ENCODE data around the gene MOCS2.

DNA sequence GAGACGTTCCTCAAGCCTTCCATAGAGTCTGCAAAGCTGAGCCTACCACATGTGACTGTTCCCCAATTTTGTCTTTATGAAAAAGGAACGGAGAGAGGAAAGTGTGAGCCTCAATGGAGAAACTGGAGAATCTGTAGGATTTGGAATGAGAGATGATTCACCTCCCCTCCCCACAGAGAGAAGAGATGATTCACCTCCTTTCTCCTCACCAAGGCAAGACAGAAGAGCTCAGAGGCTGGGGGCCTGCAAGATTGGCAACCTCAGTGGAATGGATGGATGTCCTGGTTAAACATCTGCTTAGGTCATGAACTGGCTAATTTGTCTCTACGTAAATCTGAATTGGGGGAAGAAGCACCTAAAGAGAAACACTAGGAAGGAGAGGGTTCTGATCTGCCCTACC, 17.0 kb upstream of the MOCS2 start:
- TF ChIP-seq, protein P1, sequence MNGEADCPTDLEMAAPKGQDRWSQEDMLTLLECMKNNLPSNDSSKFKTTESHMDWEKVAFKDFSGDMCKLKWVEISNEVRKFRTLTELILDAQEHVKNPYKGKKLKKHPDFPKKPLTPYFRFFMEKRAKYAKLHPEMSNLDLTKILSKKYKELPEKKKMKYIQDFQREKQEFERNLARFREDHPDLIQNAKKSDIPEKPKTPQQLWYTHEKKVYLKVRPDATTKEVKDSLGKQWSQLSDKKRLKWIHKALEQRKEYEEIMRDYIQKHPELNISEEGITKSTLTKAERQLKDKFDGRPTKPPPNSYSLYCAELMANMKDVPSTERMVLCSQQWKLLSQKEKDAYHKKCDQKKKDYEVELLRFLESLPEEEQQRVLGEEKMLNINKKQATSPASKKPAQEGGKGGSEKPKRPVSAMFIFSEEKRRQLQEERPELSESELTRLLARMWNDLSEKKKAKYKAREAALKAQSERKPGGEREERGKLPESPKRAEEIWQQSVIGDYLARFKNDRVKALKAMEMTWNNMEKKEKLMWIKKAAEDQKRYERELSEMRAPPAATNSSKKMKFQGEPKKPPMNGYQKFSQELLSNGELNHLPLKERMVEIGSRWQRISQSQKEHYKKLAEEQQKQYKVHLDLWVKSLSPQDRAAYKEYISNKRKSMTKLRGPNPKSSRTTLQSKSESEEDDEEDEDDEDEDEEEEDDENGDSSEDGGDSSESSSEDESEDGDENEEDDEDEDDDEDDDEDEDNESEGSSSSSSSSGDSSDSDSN (IDR thresholded peaks at IDR 0.05; ENCODE audit: borderline replicate concordance in 1 of 2, low read depth in 2 of 2, low read length in 2 of 2) = no peak
- TF ChIP-seq, protein P2, sequence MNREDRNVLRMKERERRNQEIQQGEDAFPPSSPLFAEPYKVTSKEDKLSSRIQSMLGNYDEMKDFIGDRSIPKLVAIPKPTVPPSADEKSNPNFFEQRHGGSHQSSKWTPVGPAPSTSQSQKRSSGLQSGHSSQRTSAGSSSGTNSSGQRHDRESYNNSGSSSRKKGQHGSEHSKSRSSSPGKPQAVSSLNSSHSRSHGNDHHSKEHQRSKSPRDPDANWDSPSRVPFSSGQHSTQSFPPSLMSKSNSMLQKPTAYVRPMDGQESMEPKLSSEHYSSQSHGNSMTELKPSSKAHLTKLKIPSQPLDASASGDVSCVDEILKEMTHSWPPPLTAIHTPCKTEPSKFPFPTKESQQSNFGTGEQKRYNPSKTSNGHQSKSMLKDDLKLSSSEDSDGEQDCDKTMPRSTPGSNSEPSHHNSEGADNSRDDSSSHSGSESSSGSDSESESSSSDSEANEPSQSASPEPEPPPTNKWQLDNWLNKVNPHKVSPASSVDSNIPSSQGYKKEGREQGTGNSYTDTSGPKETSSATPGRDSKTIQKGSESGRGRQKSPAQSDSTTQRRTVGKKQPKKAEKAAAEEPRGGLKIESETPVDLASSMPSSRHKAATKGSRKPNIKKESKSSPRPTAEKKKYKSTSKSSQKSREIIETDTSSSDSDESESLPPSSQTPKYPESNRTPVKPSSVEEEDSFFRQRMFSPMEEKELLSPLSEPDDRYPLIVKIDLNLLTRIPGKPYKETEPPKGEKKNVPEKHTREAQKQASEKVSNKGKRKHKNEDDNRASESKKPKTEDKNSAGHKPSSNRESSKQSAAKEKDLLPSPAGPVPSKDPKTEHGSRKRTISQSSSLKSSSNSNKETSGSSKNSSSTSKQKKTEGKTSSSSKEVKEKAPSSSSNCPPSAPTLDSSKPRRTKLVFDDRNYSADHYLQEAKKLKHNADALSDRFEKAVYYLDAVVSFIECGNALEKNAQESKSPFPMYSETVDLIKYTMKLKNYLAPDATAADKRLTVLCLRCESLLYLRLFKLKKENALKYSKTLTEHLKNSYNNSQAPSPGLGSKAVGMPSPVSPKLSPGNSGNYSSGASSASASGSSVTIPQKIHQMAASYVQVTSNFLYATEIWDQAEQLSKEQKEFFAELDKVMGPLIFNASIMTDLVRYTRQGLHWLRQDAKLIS (CRISPR knock-in tag; IDR thresholded peaks at IDR 0.05) = no peak
- TF ChIP-seq, protein P3, sequence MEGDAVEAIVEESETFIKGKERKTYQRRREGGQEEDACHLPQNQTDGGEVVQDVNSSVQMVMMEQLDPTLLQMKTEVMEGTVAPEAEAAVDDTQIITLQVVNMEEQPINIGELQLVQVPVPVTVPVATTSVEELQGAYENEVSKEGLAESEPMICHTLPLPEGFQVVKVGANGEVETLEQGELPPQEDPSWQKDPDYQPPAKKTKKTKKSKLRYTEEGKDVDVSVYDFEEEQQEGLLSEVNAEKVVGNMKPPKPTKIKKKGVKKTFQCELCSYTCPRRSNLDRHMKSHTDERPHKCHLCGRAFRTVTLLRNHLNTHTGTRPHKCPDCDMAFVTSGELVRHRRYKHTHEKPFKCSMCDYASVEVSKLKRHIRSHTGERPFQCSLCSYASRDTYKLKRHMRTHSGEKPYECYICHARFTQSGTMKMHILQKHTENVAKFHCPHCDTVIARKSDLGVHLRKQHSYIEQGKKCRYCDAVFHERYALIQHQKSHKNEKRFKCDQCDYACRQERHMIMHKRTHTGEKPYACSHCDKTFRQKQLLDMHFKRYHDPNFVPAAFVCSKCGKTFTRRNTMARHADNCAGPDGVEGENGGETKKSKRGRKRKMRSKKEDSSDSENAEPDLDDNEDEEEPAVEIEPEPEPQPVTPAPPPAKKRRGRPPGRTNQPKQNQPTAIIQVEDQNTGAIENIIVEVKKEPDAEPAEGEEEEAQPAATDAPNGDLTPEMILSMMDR (IDR thresholded peaks at IDR 0.05 in 2 of 3, conservative IDR thresholded peaks at IDR 0.05 in 1 of 3; ENCODE audit: insufficient read depth in 2 of 3, low read depth in 1 of 3, low read length in 3 of 3) = no peak

Measured in K562 (cell line).